8988T (cell line): ENCODE measurements around the gene COPRS.
"Not testable (repeated sequence)": the region's sequence is repeated elsewhere in the genome, so short reads cannot be mapped to it uniquely, and the experiment has no call there.

ENCODE experiments used
- DNase-seq: peaks from one replicate; pipeline ENCODE4 v3.0.0; 2011

The COPRS gene

GRCh38 chr17:31843070-31843745 lies 15.8 kb downstream of the COPRS start:
- no peak for DNase-seq

GRCh38 chr17:31842195-31843069 lies 16.6 kb downstream of the COPRS start:
- DNase-seq: peak; percentile 45

DNA sequence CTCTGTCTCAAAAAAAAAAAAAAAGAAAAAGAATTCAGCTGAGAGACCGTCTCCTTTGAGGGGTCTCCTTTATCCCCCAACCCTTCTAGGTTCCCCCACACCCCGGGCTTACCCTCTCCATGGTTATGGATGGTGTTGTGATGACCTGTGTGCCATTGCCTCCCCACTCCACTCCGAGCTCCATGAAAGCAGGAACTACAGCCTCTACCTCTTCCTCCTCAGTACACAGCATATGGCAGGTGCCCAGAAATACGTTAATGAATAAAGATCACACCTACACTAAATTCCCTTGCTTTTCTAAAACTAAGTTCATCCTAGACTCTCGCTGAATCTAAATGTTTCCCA lies 17.2 kb downstream of the COPRS start:
- no peak for DNase-seq

DNA sequence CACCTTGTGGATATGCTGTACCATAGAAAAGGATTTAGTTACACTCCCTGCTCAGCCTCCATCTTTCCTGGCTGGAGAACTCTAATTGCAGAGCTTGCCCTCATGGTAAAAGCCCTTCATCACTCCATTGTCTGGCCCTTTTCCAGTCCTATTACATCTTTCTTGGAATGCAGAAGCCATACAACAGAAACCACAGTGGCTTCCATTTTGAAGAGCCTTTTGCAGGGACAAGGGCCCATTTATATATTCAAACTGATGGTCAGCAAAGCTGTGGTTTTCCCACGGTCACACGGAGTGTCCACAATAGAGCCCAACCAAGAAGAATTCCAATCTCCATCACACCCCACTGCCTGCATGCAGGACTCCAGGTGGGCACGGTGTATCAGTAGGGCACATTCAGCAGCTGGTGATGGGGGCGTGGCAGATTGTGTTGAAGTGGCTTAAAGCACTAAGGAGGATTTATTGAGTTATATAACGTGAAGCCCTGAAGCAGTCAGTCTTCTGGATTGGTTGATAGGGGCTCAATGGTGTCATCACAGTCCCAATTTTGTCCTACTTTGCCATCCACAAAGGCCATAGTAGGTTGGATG lies 20.3 kb downstream of the COPRS start:
- no peak for DNase-seq

DNA sequence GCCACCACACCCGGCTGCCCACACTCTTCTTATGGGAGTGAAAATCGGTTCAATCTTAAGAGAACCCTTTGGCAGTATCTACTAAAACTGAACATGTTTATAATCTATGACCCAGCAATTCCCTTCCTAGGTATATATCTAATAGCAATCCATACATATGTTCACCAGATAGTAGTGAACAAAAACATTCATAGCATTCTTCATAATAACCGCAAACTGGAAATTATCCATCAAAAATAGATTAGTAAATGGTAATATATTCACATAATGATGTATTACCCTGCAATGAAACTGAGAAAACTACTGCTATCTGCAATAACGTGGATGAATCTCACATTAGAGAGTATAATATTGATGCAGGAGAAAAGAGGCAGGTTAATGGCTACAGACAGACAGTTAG lies 23.1 kb downstream of the COPRS start:
- no peak for DNase-seq

- no peak for DNase-seq
These were observed 24.6 kb downstream of the COPRS start for GRCh38 chr17:31834448-31834847.

DNA sequence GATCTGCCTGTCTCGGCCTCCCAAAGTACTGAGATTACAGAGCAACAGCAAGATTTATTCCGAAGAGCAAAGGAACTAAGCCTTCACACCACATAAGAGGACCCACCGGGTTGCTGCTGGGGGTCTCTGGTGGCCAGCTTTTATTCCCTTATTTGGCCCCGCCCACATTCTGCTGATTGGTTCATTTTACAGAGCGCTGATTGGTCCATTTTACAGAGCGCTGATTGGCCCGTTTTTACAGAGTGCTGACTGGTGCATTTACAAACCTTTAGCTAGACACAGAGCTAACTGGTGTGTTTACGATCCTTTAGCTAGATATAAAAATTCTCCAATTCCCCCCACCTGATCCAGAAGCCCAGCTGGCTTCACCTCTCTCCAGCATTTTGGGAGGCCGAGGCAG lies 26.3 kb downstream of the COPRS start:
- DNase-seq: no peak

DNA sequence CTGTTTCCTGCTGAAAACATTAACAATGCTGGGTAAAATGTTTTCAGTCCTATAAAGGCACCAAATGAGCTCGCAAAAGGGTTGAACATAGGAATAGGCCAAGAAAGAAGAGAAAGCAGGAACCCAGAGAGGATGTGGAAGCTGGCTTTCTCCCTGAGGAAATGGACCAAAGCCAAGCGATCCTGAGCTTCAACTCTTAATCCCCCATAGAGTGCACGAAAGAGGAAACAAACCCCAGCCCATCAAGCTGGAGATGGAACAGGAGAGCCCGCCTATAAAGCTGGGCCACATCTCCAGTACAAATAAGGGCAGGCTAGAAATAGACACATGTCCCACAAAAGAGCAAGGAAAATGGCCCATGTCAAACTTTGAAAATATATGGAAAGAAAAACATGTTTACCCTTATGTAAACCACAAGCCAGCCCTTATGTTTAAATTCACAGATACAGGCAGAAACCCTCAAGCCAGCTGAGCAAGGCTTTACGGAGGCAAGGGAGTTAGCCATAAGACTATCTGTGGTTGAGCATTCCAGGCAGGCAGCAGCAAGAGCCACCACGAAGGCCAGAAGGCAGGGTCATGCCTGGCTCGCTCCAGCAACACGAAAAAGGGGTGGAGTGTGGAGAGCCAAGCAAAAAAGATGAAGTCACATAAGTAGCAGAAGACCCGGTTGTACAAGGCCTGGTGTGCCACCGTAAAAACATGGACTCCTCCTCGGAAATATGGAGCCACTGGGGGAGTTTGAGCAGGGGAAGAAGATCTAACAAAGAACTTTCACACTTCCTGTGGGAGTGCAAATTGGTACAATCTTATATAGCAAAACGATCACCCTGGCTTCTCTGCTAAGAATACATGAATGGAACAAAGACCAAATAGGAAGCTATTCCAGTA lies 27.8 kb downstream of the COPRS start:
- no peak for DNase-seq

DNA sequence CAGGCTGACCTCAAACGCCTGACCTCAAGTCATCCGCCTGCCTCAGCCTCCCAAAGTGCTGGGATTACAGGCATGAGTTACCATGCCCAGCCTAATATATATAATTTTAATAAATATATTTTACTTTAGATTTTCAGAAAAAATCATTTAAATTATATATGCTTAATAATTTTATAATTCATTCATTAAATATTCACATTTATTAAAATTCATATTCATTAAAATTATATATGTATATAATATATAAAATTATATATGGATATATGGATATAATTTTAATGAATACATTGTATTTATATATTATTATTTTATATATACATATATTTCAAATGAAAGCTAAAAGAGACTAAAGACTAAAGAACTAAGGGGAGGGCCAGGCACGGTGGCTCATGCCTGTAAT lies 29.4 kb downstream of the COPRS start:
- DNase-seq: no peak

- DNase-seq: not testable (repeated sequence)
These were observed 30.1 kb downstream of the COPRS start for GRCh38 chr17:31828955-31829354.

DNA sequence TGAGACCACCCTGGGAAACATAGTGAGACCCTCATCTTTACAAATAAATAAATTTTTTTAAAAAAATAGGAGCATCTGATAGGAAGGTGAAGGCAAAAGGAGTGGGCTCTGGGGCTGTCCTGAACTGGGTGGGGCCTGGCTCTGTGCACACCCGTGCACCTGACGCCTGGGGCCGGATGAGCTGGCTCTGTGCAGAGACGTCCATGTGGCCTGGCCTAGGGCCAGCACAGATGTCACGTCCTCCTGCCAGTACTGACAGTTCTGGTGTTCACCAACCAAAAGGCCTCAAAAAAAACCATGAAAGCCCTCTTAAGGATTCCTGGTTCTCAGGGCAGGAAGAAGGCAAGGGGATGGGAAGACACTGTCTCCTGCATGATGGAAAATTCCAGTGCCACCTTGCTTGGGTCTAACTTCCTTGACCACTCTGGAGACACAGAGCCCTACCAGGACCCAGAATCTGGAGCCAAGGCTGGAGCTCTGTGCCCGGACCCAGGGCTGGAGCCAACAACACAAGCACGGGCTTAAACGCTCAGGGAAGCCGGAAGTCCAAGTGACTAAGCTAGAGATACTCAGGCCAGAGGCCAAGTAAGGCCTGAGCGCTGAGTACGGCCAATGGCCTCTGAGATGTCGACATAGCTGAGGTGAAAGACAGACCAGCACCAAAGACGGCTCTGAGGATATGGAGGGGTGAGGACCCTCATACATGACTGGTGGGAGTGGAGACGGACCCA lies 32.9 kb downstream of the COPRS start:
- no peak for DNase-seq

DNA sequence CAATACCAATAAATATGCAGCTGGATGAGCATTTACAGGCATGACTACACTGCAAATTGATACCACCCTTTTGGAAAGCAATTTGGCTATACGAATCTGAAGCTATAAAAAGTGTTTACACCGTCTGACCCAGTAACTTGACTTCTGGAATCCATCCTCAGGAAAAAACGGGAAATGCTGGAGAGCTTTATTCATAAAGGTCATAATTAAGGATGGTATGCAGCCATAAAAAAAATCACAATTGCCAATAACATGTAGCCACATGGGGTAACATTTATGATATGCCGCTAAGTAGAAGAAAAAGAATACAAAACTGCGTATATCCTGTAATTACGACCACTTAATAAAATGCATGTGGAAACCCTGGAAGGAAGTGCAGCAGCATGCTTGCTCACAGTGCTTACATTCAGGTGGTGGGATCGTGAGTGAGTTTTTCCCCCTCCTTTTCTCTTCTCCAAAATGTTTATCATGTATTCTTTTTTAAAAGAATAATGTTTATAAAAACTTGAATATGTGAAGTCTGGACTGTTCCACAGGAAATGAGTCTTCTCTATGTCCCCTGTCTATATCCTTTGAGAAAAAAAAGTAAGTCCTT lies 34.2 kb downstream of the COPRS start:
- no peak for DNase-seq

- DNase-seq: no peak
These were observed 36.0 kb downstream of the COPRS start for GRCh38 chr17:31823014-31823413.

DNA sequence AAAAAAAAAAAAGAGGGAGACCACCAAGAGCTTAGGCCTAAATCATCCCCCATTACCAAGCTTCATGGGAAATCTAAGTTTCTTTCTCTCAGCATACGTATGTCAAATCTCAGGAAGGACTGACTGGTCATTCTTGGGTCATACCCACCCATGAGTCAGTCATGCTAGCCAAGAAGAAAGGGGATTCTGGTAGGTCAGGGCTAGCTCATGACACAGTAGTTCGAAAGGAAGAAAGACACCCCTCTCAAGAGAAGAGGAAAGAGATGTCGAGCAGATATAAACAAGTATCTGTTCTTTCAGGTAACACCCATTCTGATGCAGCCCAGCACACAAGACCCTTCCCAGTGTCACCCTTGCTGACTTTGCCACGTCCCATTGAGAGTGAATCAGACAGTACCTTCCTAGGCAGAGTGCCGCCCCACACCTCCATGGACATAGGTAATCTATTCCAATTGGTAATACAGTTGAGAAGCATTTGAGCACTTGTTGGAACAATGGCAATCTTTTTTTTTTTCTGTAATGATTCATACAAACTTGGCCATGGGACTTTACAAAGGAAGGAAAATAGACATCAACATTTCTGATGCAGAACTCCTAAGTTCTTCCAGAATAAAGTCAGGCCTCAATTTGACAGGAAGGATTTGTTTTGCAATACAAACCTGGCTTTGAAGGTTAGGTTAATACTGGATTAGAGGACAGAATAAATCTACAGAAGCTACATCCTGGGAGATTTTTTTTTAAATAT lies 38.2 kb downstream of the COPRS start:
- DNase-seq: no peak

GRCh38 chr17:31819578-31819977 lies 39.5 kb downstream of the COPRS start:
- DNase-seq: no peak

DNA sequence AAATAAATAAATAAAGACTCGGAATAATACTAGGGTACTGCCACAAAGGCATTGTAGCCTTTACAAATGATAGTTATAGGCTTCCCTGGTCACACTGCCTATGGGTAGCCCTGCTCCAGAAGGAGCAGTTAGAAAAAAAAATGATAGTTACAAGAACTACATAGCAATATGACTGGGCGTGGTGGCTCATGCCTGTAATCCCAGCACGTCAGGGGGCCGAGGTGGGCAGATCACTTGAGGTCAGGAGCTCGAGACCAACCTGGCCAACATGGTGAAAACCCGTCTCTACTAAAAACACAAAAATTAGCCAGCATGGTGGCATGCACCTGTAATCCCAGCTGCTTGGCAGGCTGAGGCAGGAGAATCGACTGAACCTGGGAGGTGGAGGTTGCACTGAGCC lies 40.2 kb downstream of the COPRS start:
- not testable (repeated sequence) for DNase-seq

DNA sequence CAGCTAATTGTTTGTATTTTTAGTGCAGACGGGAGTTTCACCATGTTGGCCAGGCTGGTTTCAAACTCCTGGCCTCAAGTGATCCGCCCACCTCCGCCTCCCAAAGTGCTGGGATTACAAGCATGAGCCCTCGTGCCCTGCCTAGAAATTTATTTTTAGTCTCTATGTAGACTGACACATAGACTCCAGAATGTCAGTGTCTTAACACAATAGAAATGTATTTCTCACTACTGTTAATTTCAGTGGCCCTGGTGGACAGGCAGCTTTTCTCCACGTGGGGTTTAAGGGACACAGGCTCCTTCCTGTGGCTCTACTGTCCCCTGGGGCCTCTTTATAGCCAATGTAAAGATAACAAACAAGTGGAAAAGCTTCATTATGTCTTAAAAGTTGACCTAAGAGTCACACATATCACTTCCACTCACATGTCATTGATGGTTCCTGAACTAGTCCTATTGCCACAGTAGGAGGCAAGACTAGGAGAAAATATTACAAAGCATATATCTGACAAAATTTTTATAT lies 43.8 kb downstream of the COPRS start:
- no peak for DNase-seq

DNA sequence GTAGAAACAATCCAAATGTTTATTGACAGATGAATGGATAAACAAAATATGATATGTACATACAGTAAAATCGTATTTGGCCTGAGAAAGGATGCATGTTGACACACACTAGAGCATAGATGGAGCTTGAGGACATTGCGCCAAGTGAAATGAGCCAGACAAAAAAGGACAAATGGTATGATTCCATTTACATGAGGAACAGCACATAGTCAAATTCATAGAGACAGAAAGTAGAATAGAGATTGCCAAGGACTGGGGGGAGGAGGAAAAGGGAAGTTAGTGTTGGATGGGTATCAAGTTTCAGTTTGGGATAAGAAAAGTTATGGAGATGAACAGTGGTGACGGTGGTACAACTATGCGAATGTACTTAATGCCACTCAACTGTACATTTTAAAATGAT lies 47.9 kb downstream of the COPRS start:
- DNase-seq: no peak

DNA sequence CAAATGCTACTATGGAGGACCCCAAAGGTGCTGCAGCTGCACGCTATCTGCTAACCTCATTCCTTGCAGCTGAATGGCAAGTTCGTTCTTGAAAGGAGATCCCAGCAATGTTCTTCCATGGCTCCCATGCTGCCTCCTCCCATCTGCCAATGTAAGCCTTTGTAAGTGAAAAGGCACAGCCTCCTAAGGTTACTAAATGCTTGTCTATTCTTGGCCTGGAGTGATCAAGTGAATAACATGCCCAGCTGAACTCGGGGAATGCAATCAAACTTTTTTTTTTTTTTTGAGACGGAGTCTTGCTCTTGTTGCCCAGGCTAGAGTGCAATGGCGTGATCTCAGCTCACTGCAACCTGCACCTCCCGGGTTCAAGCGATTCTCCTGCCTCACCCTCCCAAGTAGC lies 49.2 kb downstream of the COPRS start:
- DNase-seq: not testable (repeated sequence)

- DNase-seq: no peak
These were observed 50.5 kb downstream of the COPRS start for GRCh38 chr17:31808521-31809050.

DNA sequence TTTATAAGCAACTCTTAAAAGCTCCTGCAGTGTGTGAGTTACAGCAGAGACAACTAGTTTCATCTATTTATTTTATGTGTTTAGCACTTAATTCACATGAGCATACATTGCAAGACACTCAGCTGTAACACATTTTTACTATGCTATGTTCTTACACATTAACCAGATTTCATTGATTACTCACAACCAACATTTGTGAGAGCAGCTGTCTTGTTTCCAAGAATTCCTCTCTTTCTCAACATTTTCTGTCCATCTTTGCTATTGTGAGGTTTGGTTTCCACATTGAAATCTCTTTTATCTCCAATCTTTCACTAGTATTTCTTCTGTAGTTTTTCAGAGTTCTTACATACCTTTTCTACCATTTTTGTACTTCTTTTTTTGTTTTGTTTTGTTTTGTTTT lies 51.2 kb downstream of the COPRS start:
- DNase-seq: no peak
